HepG2 (cell line): ENCODE measurements around the gene JAK1. TPM values are rescaled to one million over a fixed set of nuclear protein-coding genes. Genes with fewer than 3 reads are reported as not detected.

ENCODE experiments used
- CREB1 ChIP-seq, 2 experiments: fragments of 450-650 bp in 1 of 2; IDR thresholded peaks; 2 replicates each; pipeline ENCODE4 v1.6.1; 2016 to 2017; ENCODE audit warnings: control low read depth in 1 of 2, mild to moderate bottlenecking in 1 of 2, missing compliant biosample characterization in 1 of 2, missing genetic modification characterization in 1 of 2
- ELF1 ChIP-seq: sonication (generic); formaldehyde crosslinking; IDR thresholded peaks from 2 replicates; pipeline ENCODE4 v1.4.0; 2020; ENCODE audit warnings: missing genetic modification reagents
- FOSL2 ChIP-seq: sonication (generic); formaldehyde crosslinking; IDR thresholded peaks from 2 replicates; pipeline ENCODE4 v1.4.0; 2020; ENCODE audit warnings: missing genetic modification reagents
- HIVEP1 ChIP-seq: sonication (generic); formaldehyde crosslinking; IDR thresholded peaks from 2 replicates; pipeline ENCODE4 v1.4.0; 2020; ENCODE audit warnings: mild to moderate bottlenecking, missing genetic modification reagents
- HNF4A ChIP-seq: sonication (generic); formaldehyde crosslinking; IDR thresholded peaks from 2 replicates; pipeline ENCODE4 v1.4.0; 2020; ENCODE audit warnings: missing genetic modification reagents
- IRF2 ChIP-seq: IDR thresholded peaks from 2 replicates; pipeline ENCODE4 v1.6.1; 2018; ENCODE audit warnings: missing genetic modification reagents, missing compliant biosample characterization
- KLF15 ChIP-seq: sonication (generic); formaldehyde crosslinking; IDR thresholded peaks from 2 replicates; pipeline ENCODE4 v1.8.1; 2023; ENCODE audit warnings: borderline replicate concordance, mild to moderate bottlenecking, inconsistent platforms, missing genetic modification reagents, mixed read lengths
- MED13 ChIP-seq: sonication (generic); formaldehyde crosslinking; IDR thresholded peaks from 2 replicates; pipeline ENCODE4 v1.5.0; 2020; ENCODE audit warnings: missing genetic modification reagents
- MED8 ChIP-seq: sonication (generic); formaldehyde crosslinking; IDR thresholded peaks from 2 replicates; pipeline ENCODE4 v1.8.1; 2023; ENCODE audit warnings: mild to moderate bottlenecking, missing genetic modification reagents; ENCODE audit not compliant: insufficient replicate concordance
- NFKB2 ChIP-seq: sonication (generic); formaldehyde crosslinking; IDR thresholded peaks from 2 replicates; pipeline ENCODE4 v1.4.0; 2020; ENCODE audit warnings: missing genetic modification reagents, borderline replicate concordance
- RFXAP ChIP-seq: sonication (generic); formaldehyde crosslinking; IDR thresholded peaks from 2 replicates; pipeline ENCODE4 v1.4.0; 2020; ENCODE audit warnings: missing genetic modification reagents, borderline replicate concordance
- TFDP1 ChIP-seq: IDR thresholded peaks from 2 replicates; pipeline ENCODE4 v1.6.1; 2016; ENCODE audit warnings: missing compliant biosample characterization, missing genetic modification reagents, borderline replicate concordance
- TGIF2 ChIP-seq: IDR thresholded peaks from 2 replicates; pipeline ENCODE4 v1.6.1; 2016; ENCODE audit warnings: control low read depth, missing compliant biosample characterization
- UBTF ChIP-seq: sonication (generic); formaldehyde crosslinking; IDR thresholded peaks from 2 replicates; pipeline ENCODE4 v1.4.0; 2020; ENCODE audit warnings: mild to moderate bottlenecking, missing genetic modification reagents
- ZFP1 ChIP-seq: IDR thresholded peaks from 2 replicates; pipeline ENCODE4 v1.6.1; 2016
- ZNF317 ChIP-seq: sonication (generic); formaldehyde crosslinking; IDR thresholded peaks from 2 replicates; pipeline ENCODE4 v1.5.0; 2020; ENCODE audit warnings: mild to moderate bottlenecking, missing genetic modification reagents
- ZNF563 ChIP-seq: sonication (generic); formaldehyde crosslinking; IDR thresholded peaks from 2 replicates; pipeline ENCODE4 v1.8.0; 2022; ENCODE audit warnings: mild to moderate bottlenecking, moderate library complexity, missing genetic modification reagents
- ZNF710 ChIP-seq: sonication (generic); formaldehyde crosslinking; IDR thresholded peaks from 2 replicates; pipeline ENCODE4 v1.5.0; 2020; ENCODE audit warnings: mild to moderate bottlenecking, missing genetic modification reagents, borderline replicate concordance
- polyA plus RNA-seq, 8 experiments: library from polyadenylated mRNA; depleted of rRNA in 3 of 8; stranded (reverse) in 7 of 8; unstranded in 1 of 8; fragments of >200 nt; fragmentation: Illumina TruSeq in 4 of 8; extraction: Trizol in 4 of 8; gene quantifications; 2 replicates each; pipeline versions ENCODE4 v1.2.1 to v1.2.3, GENCODE V29; 2011 to 2016; ENCODE audit warnings: low read depth in 4 of 8, missing spikeins in 1 of 8, mixed read lengths in 1 of 8; ENCODE audit not compliant: insufficient read depth in 1 of 8
- total RNA-seq, 5 experiments: library from RNA; depleted of rRNA; stranded (reverse); fragments of >200 nt; fragmentation: Illumina TruSeq; extraction: Trizol; gene quantifications; 2 replicates each; pipeline ENCODE4 v1.2.3, GENCODE V29; 2016; ENCODE audit warnings: low read depth in 1 of 5
- TF ChIP-seq, protein P1 (sequence below): sonication (generic); formaldehyde crosslinking; IDR thresholded peaks from 2 replicates; pipeline ENCODE4 v1.5.1; 2020; ENCODE audit warnings: mild to moderate bottlenecking, missing genetic modification reagents, moderate library complexity
- TF ChIP-seq, protein P2 (sequence below): sonication (generic); formaldehyde crosslinking; IDR thresholded peaks from 2 replicates; pipeline ENCODE4 v1.4.0; 2020; ENCODE audit warnings: low read depth, mild to moderate bottlenecking, missing genetic modification reagents

Gene JAK1
- total and polyA plus RNA-seq, 2 of the 13 experiments (the other 11 are each of a cell fraction or from before 2014, with no cell fraction given) = 23.9 to 42.4 TPM

DNA sequence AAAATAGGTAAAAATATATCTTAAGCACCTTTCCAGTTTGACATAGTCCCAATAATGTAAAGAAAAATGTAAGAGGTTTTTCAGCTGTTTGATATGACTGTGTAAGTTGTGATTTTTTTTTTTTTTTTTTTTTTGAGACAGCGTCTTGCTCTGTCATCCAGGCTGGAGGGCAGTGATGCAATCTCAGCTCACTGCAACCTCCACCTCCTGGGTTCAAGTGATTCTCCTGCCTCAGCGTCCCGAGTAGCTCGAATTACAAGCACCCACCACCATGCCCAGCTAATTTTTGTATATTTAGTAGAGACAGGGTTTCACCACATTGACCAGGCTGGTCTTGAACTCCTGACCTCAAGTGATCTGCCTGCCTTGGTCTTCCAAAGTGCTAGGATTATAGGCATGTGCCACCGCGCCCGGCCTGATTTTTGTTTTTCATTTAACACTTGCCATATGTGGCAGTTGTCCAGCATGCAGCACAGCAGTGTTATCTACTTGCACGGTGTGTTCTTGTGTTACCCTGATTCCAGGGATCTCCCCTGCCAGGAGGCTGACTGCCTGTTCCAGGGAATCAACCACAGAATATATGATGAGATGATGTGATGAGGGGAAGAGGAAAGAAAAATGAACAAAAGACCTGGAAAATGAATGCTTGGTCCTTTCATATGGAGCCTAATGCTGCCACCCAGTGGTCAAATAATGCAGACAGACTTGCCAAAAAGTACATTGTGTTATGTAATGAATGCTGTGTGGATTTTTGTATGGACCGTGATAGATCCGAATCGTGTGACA lies 142.5 kb downstream of the JAK1 start (continued):
- TF ChIP-seq ZNF563 = no peak
- no peak for TF ChIP-seq NFKB2
- no peak for TF ChIP-seq UBTF (CRISPR knock-in tag)
- TF ChIP-seq, protein P1, sequence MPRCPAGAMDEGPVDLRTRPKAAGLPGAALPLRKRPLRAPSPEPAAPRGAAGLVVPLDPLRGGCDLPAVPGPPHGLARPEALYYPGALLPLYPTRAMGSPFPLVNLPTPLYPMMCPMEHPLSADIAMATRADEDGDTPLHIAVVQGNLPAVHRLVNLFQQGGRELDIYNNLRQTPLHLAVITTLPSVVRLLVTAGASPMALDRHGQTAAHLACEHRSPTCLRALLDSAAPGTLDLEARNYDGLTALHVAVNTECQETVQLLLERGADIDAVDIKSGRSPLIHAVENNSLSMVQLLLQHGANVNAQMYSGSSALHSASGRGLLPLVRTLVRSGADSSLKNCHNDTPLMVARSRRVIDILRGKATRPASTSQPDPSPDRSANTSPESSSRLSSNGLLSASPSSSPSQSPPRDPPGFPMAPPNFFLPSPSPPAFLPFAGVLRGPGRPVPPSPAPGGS (CRISPR knock-in tag) = no peak
- TF ChIP-seq HIVEP1 (CRISPR knock-in tag) = no peak
- TF ChIP-seq HNF4A (CRISPR knock-in tag) = no peak
- TF ChIP-seq KLF15 (CRISPR knock-in tag) = no peak
- no peak for TF ChIP-seq FOSL2 (CRISPR knock-in tag)
- no peak for TF ChIP-seq MED8 (CRISPR knock-in tag)
- TF ChIP-seq TGIF2 = peak; percentile 64; the same call in 1 of the 2 replicates
- 0 out of 2 replicates have a peak, but pooled peaks have one; percentile 33 for TF ChIP-seq ZNF710
- no peak for TF ChIP-seq CREB1 (IDR thresholded peaks at IDR 0.05)
- 0 out of 2 replicates have a peak, but pooled peaks have one; percentile 23 for TF ChIP-seq CREB1 (CRISPR knock-in tag; IDR thresholded peaks at IDR 0.05)
- no peak for TF ChIP-seq RFXAP (CRISPR knock-in tag)
- TF ChIP-seq IRF2 (CRISPR knock-in tag) = peak; percentile 55; the same call in 1 of the 2 replicates
- TF ChIP-seq, protein P2, sequence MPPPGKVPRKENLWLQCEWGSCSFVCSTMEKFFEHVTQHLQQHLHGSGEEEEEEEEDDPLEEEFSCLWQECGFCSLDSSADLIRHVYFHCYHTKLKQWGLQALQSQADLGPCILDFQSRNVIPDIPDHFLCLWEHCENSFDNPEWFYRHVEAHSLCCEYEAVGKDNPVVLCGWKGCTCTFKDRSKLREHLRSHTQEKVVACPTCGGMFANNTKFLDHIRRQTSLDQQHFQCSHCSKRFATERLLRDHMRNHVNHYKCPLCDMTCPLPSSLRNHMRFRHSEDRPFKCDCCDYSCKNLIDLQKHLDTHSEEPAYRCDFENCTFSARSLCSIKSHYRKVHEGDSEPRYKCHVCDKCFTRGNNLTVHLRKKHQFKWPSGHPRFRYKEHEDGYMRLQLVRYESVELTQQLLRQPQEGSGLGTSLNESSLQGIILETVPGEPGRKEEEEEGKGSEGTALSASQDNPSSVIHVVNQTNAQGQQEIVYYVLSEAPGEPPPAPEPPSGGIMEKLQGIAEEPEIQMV (CRISPR knock-in tag) = no peak
- no peak for TF ChIP-seq ZNF317 (CRISPR knock-in tag)
- TF ChIP-seq ELF1 (CRISPR knock-in tag) = no peak
- no peak for TF ChIP-seq MED13 (CRISPR knock-in tag)
- no peak for TF ChIP-seq TFDP1 (CRISPR knock-in tag)
- no peak for TF ChIP-seq ZFP1
